Vagina (tissue), 2 donors: Measurements from ENCODE around the gene PLEKHB1. TPM values are rescaled to one million over a fixed set of nuclear protein-coding genes. Genes with fewer than 3 reads are reported as not detected.

ENCODE experiments used
- DNase-seq, 2 donors: peaks; one replicate each; pipeline ENCODE4 v3.0.0-alpha.2; 2017; ENCODE audit errors: extremely low spot score in 2 of 2
- H3K27ac ChIP-seq: fragments of 200-600 bp; sonication (generic); one replicate; pipeline ENCODE4 v1.5.1; 2019
- H3K27me3 ChIP-seq: fragments of 200-600 bp; sonication (generic); one replicate; pipeline ENCODE4 v1.5.1; 2019
- H3K36me3 ChIP-seq, 2 donors: fragments of 200-600 bp; sonication (generic); one replicate each; pipeline ENCODE4 v1.5.1; 2017 to 2019
- H3K4me1 ChIP-seq: fragments of 200-600 bp; sonication (generic); one replicate; pipeline ENCODE4 v1.5.1; 2019
- H3K4me3 ChIP-seq, 2 donors: fragments of 200-600 bp; sonication (generic); 1 replicate in 1 of 2; 2 replicates in 1 of 2; pipeline ENCODE4 v1.5.1; 2016 to 2019
- H3K9me3 ChIP-seq: fragments of 200-600 bp; sonication (generic); one replicate; pipeline ENCODE4 v1.5.1; 2019
- CTCF ChIP-seq, 3 experiments: fragments of 450-650 bp in 2 of 3; fragments of 200-600 bp in 1 of 3; sonication (generic) in 1 of 3; IDR thresholded peaks; one replicate each; pipeline ENCODE4 v1.5.1; 2017 to 2019; ENCODE audit warnings: antibody characterized with exemption in 3 of 3, mild to moderate bottlenecking in 2 of 3, moderate library complexity in 2 of 3
- POLR2A ChIP-seq, 2 donors: fragments of 450-650 bp; IDR thresholded peaks; one replicate each; pipeline ENCODE4 v1.6.1; 2017; ENCODE audit warnings: antibody characterized with exemption in 2 of 2, mild to moderate bottlenecking in 2 of 2, moderate library complexity in 2 of 2
- POLR2AphosphoS5 ChIP-seq, 2 donors: sonication (generic); formaldehyde crosslinking; IDR thresholded peaks; one replicate each; pipeline ENCODE4 v1.9.0; 2017; ENCODE audit warnings: antibody characterized with exemption in 2 of 2, mild to moderate bottlenecking in 2 of 2, low read depth in 1 of 2; ENCODE audit not compliant: insufficient read depth in 1 of 2
- intact Hi-C: fragments of 100-400 bp; cut with DNase I; formaldehyde crosslinking; loops from one replicate; pipeline ENCODE4 v1.15.1; 2023
- total RNA-seq: library from RNA; depleted of rRNA; stranded (reverse); fragments of >200 nt; gene quantifications from one replicate; pipeline ENCODE4 v1.2.3, GENCODE V29; 2016

Gene PLEKHB1
- total RNA-seq, 1 donor from 2014 or later, result 7.9 TPM

- Histone ChIP-seq H3K4me1 (no peaks in the 10 kb centered on the region), H3K27me3 (no peaks in the 10 kb centered on the region), H3K9me3 (no peaks in the 10 kb centered on the region), H3K36me3 (no peaks in the 10 kb centered on the region), H3K4me3 (no peak overlapping the region), H3K27ac (no peak overlapping the region)
- DNase-seq, result no peak
- TF ChIP-seq POLR2A (IDR thresholded peaks at IDR 0.05) (no peak), POLR2AphosphoS5 (IDR thresholded peaks at IDR 0.05; ENCODE audit: insufficient read depth in 1 of 2, low read depth in 1 of 2) (no peak), CTCF (IDR thresholded peaks at IDR 0.05) (no peak)
- intact Hi-C loops, result no loop called here
Measured at GRCh38 chr11:73637012-73637411, 9.4 kb upstream of the PLEKHB1 start.

- Histone ChIP-seq H3K27ac (no peak overlapping the region), H3K27me3 (no peaks in the 10 kb centered on the region), H3K36me3 (no peaks in the 10 kb centered on the region), H3K4me1 (no peaks in the 10 kb centered on the region), H3K9me3 (no peaks in the 10 kb centered on the region), H3K4me3 (no peak overlapping the region)
- no peak for DNase-seq
- TF ChIP-seq CTCF (IDR thresholded peaks at IDR 0.05), result no peak
- TF ChIP-seq POLR2A (IDR thresholded peaks at IDR 0.05), result no peak
- TF ChIP-seq POLR2AphosphoS5 (IDR thresholded peaks at IDR 0.05; ENCODE audit: insufficient read depth in 1 of 2, low read depth in 1 of 2), result no peak
- intact Hi-C loops, result no loop called here
Measured at GRCh38 chr11:73640592-73640991, 5.8 kb upstream of the PLEKHB1 start.

DNA sequence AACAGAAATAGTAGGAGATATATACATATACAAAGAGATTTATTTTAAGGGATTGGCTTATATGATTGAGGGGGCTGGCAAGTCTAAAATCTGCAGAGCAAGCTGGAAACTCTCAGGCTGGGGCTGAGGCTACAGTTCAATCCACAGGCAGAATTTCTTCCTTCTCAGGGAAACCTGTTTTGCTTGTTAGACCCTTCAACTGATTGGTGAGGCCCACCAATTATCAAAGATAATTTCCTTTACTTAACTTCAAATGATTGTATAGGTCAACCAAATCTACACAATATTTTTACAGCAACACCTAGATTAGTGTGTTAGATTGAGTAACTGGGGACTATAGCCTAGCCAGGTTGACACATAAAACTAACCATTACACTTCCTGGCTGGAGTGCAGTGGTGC is 4.7 kb upstream of the PLEKHB1 start:
- H3K27ac ChIP-seq, result no peak overlapping the region
- H3K4me3 ChIP-seq, result no peak overlapping the region
- TF ChIP-seq CTCF (IDR thresholded peaks at IDR 0.05) (no peak), POLR2A (IDR thresholded peaks at IDR 0.05) (no peak), POLR2AphosphoS5 (IDR thresholded peaks at IDR 0.05; ENCODE audit: insufficient read depth in 1 of 2, low read depth in 1 of 2) (no peak)
- no peaks in the 10 kb centered on the region for H3K4me1 ChIP-seq
- intact Hi-C loops, result no loop called here
- H3K27me3 ChIP-seq, result no peaks in the 10 kb centered on the region
- no peaks in the 10 kb centered on the region for H3K9me3 ChIP-seq
- DNase-seq, result no peak
- H3K36me3 ChIP-seq, result no peaks in the 10 kb centered on the region

GRCh38 chr11:73645121-73645969 is 1.0 kb upstream of the PLEKHB1 start:
- intact Hi-C loops, result no loop called here

More at GRCh38 chr11:73645121-73645969, 1.0 kb upstream of the PLEKHB1 start:
- DNase-seq, result no peak
- H3K27ac ChIP-seq, result no peak overlapping the region
- TF ChIP-seq POLR2AphosphoS5 (IDR thresholded peaks at IDR 0.05; ENCODE audit: insufficient read depth in 1 of 2, low read depth in 1 of 2), result no peak
- TF ChIP-seq POLR2A (IDR thresholded peaks at IDR 0.05), result no peak
- TF ChIP-seq CTCF (IDR thresholded peaks at IDR 0.05), result no peak
- H3K27me3 ChIP-seq, result no peaks in the 10 kb centered on the region
- H3K4me1 ChIP-seq, result peaks cover 11% of the 10 kb centered on the region
- H3K4me3 ChIP-seq, result no peak overlapping the region
- H3K9me3 ChIP-seq, result no peaks in the 10 kb centered on the region
- no peaks in the 10 kb centered on the region for H3K36me3 ChIP-seq
